MV-4-11 (cell line): ENCODE results near the gene SNX9.

Experiments used
- DNase-seq: peaks from one replicate; lab custom pipeline; 2025; lab: John Stamatoyannopoulos, UW

Gene SNX9

GRCh38 chr6:157978021-157978783 is 155.2 kb downstream of the SNX9 start:
- peak; percentile 14 for DNase-seq

GRCh38 chr6:157980288-157981131 is 157.5 kb downstream of the SNX9 start:
- DNase-seq, result peak; percentile 65

DNA sequence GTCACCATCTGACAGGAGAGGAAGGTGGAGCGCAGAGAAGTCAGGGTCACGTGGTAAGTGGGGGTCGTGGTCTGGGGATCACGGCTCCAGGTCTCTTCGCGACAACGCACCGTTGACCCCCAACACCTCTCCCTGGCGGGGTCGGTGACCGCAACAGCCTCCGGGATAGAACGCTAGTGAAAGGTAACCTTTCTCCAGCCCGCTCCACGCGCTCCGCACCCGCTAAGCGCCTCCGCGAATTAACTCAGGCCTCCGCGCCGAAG is 158.0 kb downstream of the SNX9 start:
- no peak for DNase-seq

DNA sequence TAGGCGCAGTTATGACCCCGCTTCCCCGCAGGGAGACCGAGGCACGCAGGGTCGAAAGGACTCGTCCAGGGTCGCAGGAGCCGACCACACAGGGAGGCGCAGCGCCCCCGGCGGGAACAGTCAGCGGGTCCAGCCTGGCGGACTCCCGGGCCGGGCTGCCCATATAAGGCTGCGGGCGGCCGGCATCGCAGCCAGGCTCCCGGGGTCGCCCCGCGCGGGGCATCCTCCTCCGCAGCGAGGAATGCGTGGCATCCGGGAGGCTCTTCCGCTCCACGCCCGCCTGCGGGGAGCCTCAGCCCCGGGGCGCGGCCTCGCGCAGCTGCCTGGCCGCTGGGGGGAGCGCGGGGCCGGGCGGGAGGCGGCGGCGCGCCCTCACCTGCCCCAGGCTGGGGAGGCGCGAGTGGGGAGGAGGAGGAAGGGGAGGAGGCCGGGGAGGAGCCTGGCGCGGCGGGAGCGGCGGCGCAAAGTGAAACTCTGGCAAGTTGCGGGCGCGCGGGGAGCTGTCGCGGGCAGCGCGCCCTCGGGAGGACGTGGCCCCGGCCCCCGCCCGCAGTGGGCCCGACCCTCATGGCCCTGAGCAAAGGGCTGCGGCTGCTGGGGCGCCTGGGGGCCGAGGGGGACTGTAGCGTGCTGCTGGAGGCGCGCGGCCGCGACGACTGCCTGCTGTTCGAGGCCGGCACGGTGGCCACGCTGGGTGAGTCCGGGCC is 158.5 kb downstream of the SNX9 start, which contains the start of gene SYNJ2:
Gene SYNJ2 (plus strand): TSS at position 469 of the 707 bp plus-strand sequence. CDS start 99 bp downstream, at position 568.
- DNase-seq, result peak; percentile 26

- DNase-seq, result no peak
Observed at GRCh38 chr6:157982102-157982562, 159.1 kb downstream of the SNX9 start.

DNA sequence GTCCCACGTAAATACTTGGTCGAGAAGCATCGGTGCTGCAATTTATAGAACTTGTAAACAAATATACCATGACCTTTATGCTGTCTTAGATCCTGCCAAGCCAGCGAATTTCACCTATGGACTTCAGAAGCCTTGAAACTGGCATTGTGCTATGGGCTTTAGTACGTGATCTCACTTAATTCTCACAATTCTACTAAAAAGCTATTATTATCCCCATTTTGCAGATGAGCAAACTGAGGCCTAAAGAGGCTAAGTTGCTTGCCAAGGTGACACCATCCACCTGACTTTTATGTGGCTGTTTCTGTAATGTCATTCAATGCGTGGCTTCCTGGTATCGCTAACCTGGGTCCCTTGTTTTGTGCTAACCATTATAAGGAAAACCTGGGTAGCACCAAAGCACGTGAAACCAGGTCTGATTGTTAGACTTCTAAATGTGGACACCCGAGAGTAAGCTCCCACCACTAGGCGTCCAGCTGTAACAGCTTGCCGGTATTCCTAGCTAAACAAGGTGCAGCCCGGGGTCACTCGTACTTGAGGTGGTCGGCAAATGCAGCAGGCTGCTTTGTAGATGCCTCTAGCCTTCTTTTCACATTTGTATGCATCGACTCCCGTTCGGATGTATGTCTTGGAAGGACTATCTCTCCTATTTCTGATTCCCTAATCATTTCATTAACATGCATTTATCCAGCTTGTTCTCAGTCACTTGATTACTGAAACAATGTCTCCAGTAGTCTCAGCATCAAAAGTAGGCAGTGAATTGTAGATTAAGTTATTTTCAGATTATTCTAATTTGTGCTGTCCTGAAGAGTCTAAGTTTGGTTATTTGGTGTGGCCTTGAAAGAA is 159.7 kb downstream of the SNX9 start:
- DNase-seq, result no peak

- no peak for DNase-seq
Observed at GRCh38 chr6:157983406-157984119, 160.5 kb downstream of the SNX9 start.

GRCh38 chr6:157984128-157984527 is 161.1 kb downstream of the SNX9 start:
- no peak for DNase-seq

GRCh38 chr6:157984686-157985225 is 161.7 kb downstream of the SNX9 start:
- peak; percentile 67 for DNase-seq

GRCh38 chr6:157985378-157986155 is 162.5 kb downstream of the SNX9 start:
- DNase-seq, result no peak

DNA sequence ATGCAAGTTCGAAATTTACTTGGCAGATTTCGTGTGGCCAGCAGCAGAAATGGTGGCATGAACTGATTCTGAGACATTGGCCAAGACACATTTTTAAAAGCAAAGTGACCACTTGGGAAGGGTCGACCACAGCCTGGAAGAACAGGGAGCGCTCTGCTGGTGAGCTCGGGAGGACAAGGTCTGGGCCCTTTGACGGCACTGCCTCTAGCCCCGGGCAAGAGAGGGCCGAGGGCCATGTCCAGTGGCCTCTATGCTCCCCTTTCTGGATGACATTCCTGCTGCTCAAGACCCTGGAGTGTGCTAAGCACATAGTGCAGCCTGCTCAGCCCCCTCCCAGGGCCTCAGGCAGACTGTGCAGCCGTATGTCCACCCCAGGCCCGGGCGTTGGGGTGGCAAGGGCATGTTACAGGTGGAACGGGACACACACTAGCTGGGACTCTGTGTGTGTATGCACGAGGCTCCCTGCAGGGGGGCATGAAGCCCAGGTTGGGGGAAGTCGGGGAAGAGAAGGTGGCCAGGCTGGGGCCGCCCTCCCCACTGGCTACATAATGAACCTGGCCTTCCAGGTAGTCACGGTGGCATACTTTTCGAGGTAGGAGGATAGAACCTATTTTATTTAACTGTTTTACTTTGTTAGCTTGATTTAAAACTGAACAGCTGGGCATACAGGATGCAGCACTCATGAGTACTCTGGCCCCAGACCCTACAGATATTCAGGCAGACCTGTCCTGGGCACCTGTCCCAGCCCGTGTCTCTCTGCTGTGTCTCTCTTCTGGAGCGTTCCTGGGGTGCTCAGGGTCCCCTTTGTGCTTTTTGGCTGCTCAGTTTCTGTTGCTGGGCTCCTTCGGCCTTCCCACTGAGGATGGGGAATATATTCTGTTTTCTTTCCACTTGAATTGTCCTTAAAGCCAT is 165.0 kb downstream of the SNX9 start:
- no peak for DNase-seq

GRCh38 chr6:157988700-157989063 is 165.6 kb downstream of the SNX9 start:
- DNase-seq, result no peak

GRCh38 chr6:157989541-157990289 is 166.7 kb downstream of the SNX9 start:
- DNase-seq, result no peak

- no peak for DNase-seq
Observed at GRCh38 chr6:157990321-157991066, 167.4 kb downstream of the SNX9 start.

- no peak for DNase-seq
Observed at GRCh38 chr6:157991067-157991432, 168.0 kb downstream of the SNX9 start.

GRCh38 chr6:157993076-157993475 is 170.0 kb downstream of the SNX9 start:
- DNase-seq, result no peak

- no peak for DNase-seq
Observed at GRCh38 chr6:157994125-157994795, 171.2 kb downstream of the SNX9 start.
